HG02763 (cell line): Measurements from ENCODE around the gene CD300A.

Source experiments
- ATAC-seq: cut with Tn5 transposase; IDR thresholded peaks from one replicate; pipeline ENCODE4 v1.9.1; 2021; ENCODE audit warnings: mild to moderate bottlenecking, moderate library complexity; ENCODE audit not compliant: unreplicated experiment

CD300A gene

DNA sequence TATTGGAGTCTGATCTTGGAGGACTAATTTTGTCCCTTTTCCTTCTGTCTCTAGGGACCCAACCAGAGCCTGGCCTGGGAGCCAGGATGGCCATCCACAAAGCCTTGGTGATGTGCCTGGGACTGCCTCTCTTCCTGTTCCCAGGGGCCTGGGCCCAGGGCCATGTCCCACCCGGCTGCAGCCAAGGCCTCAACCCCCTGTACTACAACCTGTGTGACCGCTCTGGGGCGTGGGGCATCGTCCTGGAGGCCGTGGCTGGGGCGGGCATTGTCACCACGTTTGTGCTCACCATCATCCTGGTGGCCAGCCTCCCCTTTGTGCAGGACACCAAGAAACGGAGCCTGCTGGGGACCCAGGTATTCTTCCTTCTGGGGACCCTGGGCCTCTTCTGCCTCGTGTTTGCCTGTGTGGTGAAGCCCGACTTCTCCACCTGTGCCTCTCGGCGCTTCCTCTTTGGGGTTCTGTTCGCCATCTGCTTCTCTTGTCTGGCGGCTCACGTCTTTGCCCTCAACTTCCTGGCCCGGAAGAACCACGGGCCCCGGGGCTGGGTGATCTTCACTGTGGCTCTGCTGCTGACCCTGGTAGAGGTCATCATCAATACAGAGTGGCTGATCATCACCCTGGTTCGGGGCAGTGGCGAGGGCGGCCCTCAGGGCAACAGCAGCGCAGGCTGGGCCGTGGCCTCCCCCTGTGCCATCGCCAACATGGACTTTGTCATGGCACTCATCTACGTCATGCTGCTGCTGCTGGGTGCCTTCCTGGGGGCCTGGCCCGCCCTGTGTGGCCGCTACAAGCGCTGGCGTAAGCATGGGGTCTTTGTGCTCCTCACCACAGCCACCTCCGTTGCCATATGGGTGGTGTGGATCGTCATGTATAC, 26.5 kb upstream of the CD300A start:
- no peak for ATAC-seq

DNA sequence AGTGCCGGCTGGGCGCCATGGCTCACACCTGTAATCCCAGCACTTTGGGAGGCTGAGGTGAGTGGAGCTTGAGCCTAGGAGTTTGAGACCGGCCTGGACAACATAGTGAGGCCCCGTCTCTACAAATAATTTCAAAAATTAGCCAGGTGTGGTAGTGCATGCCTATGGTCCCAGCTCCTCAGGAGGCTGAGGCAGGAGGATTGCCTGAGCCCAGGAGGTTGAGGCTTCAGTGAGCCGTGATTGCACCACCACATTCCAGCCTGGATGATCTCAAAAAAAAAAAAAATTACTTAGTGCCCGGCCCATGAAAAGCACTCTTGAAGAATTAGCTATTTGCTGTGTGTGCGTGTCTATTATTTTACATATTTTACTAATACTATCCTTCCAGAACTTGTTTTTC, 24.9 kb upstream of the CD300A start:
- ATAC-seq, result no peak

DNA sequence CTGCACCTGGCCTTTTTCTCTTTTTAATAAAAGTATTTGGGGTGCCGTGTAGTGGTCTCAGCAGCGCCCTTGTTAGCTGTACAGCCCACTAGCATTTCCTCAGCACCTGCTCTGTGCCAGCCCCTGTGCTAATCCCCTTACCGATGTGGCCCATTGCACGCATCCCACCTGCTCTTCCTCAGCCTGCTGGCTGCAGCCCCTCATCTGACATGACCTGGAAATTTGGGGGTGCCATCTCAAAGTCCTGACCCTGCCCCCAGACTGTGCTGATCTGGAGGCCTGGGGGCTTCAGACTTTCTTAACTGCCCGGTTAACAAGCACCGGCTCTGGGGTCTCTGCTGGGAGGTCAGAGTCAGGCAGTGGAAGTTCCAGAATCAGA, 24.2 kb upstream of the CD300A start:
- ATAC-seq, result no peak

DNA sequence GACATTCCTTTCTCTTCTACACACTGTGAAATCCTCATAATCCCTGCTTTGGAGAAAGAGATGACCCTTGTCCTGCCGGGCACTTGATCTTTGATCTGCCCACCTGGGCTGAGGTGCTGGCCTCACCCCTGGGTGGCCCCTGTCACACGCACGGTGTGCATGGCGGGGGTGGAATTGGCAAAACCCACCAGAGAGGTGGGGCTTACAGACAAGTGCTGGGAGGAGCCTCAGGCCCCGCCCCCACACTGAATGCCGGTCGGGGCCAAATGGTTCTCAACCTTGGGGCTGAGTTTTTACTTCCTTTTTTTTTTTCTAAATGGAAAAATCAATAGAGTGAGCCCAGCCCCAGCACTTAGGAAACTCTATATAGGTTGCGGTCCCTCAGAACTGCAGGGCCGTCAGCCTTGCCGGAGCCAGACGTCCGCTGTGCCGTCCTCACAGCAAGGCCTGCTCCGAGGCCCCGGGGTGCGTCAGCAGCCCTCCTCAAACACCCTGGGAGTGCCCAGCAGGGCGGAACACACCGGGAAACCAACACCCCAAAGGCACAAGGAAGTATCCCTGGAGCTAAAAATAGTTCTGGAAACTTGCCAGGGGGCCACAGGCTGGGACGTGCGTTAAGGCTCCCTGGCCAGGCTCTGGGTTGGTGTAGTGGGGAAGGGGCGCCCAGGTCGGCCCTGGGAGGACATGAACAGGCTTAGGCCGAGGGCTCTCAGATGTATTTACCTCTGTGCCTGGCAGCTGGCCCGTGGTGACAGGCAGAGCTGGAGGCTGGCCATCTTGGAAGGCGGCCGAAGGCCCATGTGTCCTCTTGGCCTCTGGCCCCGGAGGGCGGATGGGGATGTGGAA, 23.5 kb upstream of the CD300A start:
- no peak for ATAC-seq

DNA sequence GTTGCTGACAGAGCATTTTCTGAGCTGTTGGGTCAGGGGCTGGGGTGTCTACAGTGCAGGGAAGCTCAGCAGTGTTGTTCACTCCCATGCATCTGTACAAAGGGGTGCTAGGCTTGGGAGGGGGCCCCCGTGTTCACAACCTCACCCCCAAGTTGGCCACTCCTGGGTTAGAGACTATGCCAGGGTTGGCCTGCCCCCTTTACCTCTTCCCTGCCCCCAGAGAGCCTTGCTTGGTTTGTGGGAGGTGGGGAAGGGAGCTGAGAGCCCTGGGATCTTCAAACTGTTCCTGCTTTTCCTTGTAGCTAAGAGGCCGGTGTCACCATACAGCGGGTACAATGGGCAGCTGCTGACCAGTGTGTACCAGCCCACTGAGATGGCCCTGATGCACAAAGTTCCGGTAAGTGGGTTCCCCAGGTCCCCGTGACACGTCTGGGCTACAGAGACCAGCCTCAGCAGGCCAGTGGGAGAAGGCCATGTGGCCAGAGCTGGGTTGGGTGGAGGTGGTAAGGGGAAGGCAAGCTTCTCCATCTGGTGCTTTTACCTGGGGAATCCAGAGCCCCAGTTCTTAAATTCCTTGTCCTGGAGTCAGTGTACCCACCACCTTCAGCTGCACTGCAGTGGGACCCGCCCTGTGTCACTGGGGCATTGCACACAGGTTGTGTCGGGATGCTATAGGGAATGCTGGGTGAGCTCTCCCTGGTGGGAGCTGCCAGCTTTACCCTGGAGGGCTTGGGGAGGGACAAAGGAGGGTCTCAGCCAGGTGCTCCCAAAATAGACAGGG, 22.7 kb upstream of the CD300A start:
- ATAC-seq, result no peak

DNA sequence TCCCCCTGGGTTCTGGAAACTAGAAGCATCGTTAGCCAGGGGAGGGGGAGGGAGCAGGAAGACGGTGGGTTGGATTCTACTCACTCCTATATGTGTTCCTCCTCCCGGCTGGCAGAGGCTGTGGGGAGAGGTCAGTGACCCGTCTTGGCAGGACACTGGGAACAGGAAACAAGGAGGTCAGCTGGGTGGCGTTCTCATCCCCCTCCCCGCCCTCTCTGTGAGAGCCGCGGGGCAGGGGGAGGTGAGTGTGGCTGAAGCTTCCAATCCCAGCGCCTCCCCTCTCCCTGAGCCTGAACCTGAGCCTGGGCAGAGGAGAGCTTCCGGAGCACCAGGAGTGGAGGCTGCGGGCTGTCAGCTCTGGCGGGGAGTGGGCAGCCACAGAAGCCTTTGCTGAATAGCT, 22.0 kb upstream of the CD300A start:
- no peak for ATAC-seq

DNA sequence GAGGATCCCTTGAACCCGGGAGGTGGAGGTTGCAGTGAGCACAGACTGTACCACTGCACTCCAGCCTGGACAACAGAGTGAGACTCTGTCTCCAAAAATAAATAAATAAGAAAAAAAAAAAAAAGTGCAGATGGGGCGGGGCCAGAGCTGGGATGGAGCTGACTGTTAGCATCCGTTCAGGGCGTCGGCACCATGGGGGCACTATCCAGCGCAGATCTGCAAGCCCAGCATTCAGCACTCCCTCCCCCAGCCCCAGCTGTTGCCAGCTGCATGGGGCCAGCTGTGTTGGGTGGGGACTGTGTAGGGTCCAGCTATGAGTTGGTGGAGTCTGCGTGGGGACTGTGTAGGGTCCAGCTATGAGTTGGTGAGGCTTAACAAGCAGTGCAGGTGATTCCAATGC, 21.3 kb upstream of the CD300A start:
- ATAC-seq, result no peak

DNA sequence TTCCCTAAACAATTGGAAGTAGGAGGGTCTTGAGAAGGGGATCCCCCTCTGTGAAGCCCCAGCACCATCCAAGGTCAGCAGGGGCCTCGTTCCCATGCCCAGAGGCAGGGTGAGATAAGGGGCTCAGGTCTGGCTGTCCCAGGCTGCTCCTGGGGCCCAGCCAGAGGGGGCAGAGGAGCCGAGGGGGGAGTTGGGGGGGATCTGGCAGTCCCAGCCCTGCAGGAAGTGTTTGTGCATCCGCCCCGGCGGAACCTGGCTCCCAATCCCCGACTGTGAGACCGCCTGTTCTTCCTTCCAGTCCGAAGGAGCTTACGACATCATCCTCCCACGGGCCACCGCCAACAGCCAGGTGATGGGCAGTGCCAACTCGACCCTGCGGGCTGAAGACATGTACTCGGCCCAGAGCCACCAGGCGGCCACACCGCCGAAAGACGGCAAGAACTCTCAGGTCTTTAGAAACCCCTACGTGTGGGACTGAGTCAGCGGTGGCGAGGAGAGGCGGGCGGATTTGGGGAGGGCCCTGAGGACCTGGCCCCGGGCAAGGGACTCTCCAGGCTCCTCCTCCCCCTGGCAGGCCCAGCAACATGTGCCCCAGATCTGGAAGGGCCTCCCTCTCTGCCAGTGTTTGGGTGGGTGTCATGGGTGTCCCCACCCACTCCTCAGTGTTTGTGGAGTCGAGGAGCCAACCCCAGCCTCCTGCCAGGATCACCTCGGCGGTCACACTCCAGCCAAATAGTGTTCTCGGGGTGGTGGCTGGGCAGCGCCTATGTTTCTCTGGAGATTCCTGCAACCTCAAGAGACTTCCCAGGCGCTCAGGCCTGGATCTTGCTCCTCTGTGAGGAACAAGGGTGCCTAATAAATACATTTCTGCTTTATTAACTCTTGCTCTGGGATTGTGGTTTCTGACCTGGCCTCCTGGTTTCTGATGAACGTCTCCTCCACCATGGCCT, 19.6 kb upstream of the CD300A start:
- no peak for ATAC-seq

DNA sequence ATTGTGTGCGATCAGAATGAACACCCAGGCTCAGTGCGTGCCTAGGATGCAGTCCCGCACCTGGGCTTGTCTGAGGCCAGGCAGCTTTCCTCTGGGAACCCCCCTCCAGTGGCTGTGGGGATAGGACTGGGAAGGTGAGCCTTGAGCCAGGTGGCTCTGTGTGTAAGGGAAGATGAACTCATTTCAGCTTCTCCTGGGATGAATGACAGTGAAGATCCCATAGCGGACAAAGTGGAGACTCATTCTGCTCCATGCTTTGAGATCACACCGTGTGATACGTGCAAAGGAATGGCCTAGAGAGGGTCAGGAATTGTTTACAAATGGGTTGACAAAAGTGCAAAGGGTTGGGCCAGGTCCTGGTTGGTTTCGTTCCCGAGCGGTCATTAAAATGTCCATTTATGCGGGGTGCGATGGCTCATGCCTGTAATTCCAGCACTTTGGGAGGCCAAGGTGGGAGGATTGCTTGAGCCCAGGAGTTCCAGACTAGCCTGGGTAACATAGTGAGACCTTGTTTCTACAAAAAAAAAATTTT, 18.7 kb upstream of the CD300A start:
- ATAC-seq, result no peak

DNA sequence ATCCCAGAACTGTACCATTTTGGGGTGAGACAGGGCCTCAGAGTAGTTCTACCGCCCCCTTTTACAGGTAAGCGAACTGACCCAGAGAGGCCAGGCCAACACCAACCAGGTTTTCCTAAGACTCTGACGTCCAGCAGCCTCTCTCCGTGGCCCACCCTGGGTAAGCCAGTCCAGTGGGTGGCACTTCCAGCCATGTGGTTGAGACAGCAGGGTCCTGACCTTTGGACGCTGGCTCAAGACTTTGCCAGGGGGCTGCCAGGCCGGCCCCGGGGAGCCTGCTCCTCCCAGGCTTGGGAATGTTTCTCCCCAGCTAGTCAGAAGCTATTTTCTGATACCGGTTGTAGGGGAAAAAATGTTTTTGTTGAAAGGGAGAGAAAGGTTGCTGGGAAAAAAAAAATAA, 17.7 kb upstream of the CD300A start:
- ATAC-seq, result no peak

DNA sequence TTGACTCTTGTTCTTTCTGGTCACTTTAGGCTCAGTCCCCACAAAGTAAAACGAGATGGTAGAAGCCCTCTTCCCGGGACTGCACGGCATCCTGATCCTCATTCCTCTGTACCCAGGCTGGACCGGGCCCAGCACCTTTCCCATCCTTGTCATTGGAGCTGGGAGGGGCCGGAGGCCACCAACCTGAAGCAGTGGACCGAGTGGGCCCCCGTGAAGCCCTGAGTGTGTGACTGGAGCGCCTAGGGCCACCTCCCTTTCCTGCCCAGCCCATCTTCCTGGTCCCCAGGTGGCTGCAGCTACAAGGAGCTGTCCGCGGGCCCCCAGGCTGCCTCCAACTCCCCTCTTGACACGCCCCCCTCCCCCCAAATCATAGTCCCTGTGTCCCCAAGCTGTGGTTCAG, 17.1 kb upstream of the CD300A start:
- ATAC-seq, result no peak

DNA sequence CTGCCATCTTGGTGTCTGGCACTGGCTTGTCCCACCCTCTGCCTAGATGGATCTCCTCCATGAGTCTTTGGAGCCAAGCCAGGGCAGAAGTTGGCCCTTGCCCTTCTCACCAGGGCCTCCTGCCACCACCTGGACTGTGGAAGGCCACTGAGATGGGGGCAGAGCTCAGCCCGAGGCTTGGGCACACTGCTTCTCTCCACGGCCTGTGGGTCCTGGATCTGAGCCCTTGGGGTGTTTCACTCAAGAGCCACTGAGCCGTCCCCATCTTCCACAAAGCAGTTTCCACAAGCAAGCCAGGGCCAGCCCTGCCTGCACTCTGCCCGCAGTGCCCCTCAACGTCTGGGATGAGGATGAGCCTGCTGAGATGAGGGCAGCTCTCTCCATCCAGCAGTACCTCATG, 16.7 kb upstream of the CD300A start:
- ATAC-seq, result no peak

DNA sequence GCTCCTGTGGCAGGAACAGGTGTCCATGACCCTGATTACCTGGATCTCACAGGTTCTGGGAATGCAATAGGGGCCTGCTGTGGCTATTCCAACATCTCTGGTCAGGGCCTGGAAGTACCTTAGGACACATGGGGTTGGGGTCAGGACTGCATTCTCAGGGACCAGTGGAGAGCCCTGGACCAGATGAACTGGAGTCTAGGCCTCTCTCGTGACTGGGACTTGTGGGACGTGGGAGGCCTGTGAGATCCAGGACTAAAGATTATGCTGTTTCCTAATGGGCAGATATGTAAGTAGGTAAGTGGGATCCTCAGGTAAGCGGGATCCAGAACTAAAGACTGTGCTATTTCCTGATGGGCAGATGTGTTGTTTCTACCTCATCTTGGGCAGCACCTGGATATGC, 16.2 kb upstream of the CD300A start:
- ATAC-seq, result no peak

DNA sequence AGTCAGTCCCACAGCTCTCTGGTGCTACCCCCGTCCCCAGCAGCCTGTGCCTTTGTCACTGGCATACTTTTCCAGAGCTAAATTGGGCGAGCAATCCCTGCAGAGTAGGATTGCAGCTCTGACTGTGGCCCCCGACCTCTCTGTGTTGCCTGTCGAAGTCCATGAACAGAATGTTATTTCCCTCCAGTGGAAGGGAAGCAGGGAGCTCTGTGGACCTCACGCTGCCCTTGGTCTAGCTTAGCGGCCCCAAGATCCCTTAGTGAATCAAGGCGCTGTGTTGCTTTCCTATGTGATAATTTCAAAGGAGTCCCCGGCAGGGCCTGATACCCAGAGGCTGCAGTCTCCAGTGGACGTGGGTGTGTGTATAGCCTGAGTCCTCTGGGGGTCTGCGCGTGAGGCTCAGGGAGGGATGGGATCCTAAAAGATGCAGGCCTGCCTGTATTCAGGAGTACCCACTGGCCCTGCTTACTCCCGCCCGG, 15.5 kb upstream of the CD300A start:
- ATAC-seq, result no peak

DNA sequence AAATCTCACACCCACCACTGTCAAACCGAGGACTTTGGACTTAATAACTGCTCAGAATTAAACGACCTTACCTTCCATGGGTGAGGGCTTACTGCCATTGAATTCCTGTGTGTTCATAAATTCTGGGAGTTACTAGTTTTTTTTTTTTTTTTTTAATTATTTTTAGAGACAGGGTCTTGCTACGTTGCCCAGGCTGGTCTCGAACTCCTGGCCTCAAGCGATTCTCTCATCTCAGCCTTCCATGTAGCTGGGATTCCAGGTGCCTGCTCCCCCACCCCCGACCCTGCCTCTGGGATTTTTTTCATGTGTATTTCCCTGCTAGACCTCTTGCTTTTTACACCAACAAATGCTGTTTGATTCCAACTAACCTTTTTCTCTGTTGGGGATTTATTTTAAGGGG, 14.9 kb upstream of the CD300A start:
- ATAC-seq, result no peak

DNA sequence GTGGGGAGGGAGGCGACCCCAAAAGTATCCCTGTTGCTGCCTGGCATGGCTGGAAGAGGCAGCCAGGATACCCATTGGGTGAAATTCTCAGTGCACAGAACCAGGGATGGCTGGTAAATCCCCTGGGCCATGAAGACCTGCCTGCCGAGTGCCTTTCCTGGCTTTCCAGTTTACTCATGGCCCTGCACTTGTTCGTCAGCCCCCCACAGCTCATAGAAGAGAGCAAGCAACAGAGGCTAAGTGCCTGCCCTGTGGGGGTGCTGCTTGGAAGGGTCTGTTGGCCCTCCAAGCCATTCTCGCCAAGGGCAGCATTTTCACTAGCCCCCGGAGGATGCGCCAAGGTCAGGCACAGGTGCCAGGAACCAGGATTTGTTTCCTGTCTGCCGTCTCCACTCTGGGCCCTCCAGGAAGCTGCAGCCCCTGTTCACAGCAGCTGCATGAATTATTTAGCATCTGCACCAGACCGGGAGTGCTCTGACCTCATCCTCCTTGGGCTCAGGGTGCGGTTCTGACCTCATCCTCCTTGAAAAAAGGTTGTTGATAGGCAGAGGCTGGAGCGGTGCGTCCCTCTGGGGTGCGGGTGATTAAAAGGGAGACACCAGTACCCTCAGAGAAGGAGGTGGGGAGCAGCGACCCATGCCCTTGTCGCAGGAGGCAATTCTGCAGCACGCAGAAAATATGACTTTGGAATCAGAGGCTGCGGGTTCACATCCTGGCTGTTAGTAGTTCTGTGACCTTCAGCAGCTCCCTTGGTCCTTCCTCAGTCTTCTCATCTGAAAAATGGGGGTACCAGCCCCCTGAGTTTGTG, 14.2 kb upstream of the CD300A start:
- ATAC-seq, result no peak

DNA sequence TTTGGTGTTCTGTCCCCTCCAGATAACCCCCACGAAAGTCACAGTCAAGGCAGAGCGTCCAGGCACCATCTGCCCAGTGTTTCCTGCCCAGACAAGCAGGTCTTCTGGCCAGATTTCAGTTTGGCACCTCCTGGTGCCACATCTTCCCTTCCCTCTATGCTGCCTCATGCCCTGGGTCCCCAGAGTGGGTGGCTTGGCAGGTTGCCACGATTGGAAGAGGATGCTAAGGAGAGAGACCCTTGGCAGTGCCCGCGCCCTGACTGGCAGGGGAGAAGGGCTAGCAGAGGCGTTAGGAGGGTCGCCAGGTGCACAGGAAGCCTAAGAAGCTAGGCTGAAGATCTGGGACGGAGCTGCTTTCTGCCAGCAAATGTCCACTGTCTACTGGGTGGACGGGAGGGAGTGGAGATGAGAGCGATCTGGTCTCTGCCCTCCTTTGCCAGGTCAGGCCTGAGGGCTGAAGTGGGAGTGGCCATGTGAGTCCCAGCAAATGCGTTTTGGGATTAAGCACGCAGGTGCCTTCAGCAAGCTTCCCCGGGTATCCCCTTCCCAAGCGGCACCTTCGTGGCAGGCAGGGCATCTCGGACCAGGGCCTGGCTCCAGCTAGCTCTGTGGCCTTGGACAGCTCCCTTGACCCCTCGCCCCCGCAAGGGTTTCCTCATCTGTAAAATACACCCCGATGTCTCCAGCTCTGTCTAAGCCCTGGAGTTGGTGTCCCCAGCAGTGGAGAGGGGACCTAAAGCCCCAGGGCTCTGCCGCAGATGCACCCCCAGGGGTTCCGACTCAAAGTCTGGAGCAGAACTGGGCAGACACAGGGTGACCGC, 13.4 kb upstream of the CD300A start:
- no peak for ATAC-seq

DNA sequence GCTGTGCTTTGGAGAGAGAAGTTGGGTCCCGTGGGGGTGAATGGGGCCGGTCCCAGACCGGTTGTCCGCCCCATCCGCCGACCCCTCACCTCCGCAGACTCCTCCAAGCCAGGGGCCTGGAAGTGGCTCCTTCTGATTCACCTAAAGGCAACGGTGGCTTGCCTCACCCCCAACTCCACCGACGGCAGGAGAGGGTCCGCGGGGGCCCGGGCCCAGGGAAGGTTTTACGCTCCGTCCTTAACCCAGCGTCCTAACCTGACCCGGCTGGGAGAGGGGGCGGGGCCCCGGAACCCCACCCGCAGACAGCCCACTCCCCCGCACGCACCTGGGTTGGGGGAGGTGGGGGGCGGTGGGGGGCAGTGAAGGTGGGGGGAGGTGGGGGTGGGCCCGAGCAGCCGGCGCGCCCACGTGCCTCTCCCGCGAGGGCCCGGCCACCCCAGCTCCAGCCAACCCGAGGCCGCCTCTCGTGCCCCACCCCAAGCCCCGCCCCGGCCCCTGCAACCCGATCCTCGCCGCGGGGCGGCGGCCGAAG, 12.7 kb upstream of the CD300A start:
- ATAC-seq, result peak; percentile 21
